NCI-H146 treated with DMSO at 0.1 percent for 48 hours (cell line): ENCODE results near the gene SENP1.
"Not testable (repeated sequence)": the region's sequence is repeated elsewhere in the genome, so short reads cannot be mapped to it uniquely, and the experiment has no call there.

ENCODE experiments used
- DNase-seq: peaks from one replicate; lab custom pipeline; 2025; ENCODE audit not compliant: unreplicated experiment; lab: John Stamatoyannopoulos, UW

SENP1 gene

DNA sequence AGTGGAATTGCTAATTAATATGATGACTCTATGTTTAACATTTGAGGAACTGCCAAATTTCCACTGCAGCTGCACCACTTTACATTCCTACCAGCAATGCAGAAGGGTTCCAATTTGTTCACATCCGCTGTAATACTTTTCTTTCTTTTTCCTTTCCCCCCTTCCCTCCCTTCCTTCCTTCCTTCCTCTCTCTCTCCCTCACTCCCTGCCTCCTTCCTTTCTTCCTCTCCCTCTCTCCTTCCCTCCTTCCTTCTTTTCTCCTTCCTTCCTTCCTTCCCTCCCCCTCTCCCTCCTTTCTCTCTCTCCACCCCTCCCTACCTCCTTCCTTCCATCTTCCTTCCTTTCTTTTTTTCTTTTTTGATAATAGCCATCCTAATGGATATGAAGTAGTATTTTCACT is 10.1 kb upstream of the SENP1 start:
- DNase-seq, result no peak

DNA sequence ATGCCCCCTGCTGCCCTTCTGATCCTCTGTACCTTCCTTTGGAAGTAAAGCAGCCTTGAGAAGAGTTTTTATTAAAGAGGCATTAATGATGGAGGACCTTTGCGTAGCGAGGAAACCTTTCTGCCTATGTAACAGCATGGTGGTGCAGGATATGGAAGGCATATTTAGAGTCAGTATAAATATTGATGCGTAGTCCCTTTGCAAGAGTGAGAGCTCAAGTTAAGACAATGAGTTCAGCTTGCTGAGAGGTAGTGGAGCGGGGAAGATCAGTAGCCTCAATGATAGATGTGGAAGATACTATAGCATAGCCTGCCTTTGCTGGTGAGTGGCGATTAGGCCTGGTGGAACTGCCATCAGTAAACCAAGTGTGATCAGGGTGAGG is 5.4 kb upstream of the SENP1 start:
- DNase-seq, result not testable (repeated sequence)

- no peak for DNase-seq
Observed at GRCh38 chr12:48110691-48111311, 4.9 kb upstream of the SENP1 start.

DNA sequence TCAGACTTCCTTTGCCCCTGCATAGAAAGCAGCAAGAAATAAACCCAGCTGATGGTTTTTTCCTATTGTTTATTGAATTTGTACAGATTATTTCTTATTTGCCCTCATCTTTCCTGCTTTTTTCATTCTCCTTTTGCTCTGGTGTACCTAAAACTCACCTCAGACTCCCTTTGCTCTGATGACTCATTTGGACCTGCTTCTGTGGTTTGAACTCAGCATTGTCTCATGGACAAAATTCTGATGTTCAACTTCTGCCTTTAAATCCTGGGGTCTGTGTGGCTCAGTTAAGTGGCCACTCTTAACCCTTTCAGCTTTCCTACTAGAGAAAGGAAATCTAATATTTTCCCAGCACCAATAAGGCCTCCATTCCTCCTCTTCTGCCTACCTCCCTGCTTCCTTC is 3.5 kb upstream of the SENP1 start:
- DNase-seq, result no peak

GRCh38 chr12:48106681-48107613 is 1.1 kb upstream of the SENP1 start:
- DNase-seq, result no peak

GRCh38 chr12:48105321-48105866 is 485 bp downstream of the SENP1 start:
- no peak for DNase-seq

- DNase-seq, result no peak
Observed at GRCh38 chr12:48104531-48104930, 1.3 kb downstream of the SENP1 start.

DNA sequence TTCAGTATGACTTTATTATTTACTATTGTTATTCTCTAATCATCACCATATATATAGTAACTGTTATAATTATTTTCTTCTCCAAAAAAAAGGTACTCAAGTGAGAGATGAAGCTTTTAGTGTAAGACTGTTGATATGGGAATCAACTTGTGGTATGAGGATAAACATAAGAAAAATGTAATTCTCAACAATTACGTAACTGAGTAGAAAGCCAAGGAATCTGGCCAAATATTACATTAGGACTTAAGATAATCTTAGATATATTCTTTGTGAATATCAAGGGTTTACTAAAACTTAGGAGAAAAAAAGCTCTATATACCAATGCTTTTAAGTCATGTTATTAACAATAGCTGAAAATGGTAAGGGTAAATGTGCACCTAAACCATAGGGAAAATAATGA is 13.3 kb downstream of the SENP1 start:
- DNase-seq, result no peak

DNA sequence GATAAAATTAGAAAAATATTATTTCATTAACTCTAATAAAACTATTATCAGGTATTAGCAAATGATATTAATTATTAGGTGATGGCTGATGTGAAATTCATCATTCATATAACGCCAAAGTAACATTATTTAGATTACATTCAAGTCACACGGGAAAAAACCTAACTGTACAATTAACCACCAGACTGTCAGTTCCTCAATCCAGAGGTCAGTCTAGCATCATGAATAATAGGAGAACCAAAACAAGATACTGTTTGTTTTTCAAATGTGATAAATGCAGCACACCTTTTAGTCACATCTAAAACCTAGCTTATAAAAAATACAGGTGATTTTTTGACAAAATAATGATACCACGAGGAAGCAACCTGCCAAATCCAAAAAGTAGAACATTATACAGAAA is 19.6 kb downstream of the SENP1 start:
- no peak for DNase-seq

GRCh38 chr12:48084841-48085460 is 20.9 kb downstream of the SENP1 start:
- DNase-seq, result no peak

DNA sequence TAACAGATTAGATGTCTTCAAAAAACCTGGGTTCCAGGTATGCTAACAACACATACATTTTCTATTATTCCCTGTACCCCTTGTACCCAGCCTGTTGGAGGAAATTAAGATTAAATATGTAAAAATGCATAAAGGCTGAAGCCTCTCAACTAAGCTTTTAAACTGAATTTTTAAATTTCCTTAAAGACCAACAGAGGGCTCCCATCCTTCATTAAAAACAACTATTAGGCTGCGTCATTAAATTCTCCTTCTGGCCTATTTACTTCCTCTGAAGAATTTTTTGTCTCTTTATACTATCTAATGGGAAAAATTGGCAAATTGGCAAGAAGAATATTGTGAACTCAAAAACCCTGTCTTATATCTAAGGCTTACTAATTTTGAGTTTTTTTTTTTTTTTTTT is 21.8 kb downstream of the SENP1 start:
- DNase-seq, result no peak

DNA sequence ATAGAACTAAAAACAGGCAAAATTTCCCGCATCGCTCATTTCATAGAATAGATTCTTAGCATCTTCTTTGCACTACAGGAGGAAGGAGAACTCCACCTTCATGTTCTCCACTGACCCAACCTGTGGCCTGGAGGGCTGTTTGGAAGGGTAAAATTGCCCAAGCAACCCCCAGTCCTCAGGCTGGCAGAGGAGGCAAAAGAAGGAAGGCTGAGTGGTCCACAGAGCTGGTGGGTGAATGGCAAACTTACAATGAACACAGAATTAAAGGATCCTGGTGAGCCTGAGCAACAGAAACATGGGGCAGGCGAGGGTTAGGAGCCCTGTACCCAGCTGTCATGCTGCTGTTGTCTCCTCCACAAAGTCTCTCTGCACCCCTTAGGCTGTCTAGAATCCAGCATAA is 25.1 kb downstream of the SENP1 start:
- no peak for DNase-seq

DNA sequence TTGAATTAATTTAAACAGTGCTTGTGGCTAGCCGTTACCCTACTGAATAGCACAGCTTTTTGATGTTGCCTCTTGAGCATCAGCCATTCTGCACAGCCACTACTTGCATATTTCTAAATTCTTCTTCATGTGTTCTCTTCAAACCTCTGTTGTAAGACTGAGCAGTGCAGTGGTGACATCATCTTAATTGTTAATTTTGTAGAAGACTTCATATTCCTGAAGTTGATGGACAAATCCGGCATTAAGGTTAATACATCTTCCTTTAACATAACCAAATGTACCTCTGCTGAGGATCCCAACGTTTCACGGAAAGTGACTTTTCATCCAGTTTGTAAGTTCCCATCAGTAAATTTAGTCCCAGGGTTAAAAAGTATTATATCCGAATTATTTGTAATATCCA is 25.6 kb downstream of the SENP1 start:
- no peak for DNase-seq

DNA sequence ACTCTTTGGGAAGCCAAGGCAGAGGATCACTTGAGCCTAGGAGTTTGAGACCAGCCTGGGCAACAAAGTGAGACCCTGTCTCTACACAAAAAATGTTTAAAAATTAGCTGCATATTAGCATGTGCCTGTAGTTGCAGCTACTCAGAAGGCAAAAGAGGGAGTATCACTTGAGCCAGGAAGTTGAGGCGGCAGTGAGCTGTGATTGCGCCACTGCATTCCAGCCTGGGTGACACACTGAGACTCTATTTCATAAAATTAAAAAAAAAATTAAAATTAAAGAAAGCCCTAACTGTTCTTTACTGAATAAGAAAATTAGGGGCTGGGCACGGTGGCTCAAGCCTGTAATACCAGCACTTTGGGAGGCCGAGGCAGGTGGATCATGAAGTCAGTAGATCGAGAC is 27.0 kb downstream of the SENP1 start:
- DNase-seq, result no peak

GRCh38 chr12:48077111-48077510 is 28.8 kb downstream of the SENP1 start:
- no peak for DNase-seq

- no peak for DNase-seq
Observed at GRCh38 chr12:48075832-48076231, 30.0 kb downstream of the SENP1 start.

DNA sequence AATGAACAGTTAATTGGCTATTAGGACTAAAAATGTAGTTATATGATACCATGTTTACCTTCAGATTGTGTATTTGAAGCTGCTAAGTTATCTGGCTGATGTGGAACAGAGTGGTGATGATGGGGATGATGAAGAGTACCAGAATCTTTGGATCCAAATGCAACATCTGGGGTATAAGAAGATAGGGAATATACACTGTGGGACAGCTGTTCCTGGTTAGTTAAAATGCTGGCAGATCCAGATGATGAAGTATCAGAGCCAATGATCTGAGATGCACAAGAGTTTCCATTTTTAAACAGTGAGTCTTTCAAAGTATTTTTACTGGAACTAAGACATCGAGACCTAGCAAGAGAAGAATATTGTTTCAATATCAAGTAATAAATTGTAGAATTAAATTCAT is 31.6 kb downstream of the SENP1 start:
- DNase-seq, result no peak

DNA sequence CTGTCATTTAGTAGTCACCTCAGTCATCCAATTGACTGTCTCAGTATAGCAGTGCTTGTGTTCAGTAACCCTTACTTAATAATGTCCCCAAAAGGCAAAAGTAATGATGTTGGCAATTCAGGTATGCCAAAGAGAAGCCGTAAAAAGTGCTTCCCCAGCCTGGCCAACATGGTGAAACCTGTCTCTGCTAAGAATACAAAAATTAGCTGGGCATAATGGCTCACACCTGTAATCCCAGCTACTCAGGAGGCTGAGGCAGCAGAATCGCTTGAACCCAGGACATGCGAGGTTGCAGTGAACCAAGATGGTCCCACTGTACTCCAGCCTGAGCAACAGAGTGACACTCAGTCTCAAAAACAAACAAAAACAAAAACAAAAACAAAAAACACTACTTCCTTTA is 33.6 kb downstream of the SENP1 start:
- DNase-seq, result no peak

DNA sequence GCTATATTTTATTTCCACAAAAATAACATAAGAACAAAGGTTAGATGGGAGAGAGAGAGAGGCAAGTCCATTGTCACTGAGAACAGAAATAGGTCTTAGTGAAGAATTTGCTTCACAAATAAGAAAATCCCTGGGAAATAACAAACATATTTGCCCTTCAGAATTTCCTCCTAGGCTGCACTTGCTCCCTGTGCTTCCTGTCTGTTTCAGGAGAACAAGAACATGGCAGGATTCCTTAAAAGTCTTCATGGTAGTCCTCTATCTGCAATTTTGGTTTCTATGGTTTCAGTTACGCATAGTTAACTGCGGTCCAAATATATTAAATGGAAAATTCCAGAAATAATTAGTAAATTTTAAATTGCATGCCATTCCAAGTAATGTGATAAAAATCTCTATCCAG is 34.1 kb downstream of the SENP1 start:
- DNase-seq, result no peak

GRCh38 chr12:48070731-48071130 is 35.1 kb downstream of the SENP1 start:
- DNase-seq, result no peak

DNA sequence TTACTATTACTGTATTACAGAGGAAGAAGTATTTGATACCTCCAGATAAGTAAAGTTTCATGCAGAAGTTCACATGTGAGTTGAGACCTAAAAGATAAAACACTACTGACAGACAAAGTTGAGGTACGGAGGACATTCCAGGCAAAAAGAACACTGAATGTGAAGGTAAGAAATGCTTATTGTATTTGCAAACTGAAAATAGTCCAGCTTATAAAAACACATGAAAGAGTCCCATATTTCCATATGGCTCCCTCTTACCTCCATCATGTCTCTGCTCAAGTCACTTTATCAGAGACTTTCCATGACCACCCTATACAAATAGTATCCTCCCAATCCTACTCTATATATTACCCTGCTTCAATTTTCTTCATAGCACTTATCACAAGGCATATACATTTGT is 35.8 kb downstream of the SENP1 start:
- no peak for DNase-seq

DNA sequence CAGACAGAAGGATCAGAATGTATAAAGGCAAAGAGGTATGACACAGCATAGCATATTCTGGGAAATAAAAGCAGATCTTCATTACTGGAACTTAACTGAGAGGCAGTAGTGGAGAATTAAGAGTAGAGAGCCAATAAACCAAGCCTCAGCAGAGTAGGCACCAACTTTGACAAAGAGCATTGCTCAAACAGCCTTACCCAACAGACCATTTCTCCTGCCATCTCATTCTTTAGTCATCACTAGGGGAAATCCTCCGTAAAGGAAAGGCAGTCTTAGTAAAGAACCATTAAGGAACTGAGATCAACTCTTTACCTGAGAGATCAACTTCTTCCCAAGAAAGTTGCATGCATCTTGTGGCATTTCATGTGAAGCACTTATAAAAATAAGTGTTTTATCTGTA is 36.6 kb downstream of the SENP1 start:
- DNase-seq, result no peak
